CD4-positive, alpha-beta T cell (primary cell): ENCODE results near the gene SPA17. TPM values are rescaled to one million over a fixed set of nuclear protein-coding genes. Genes with fewer than 3 reads are reported as not detected.
A peak's percentile ranks its signal among the peaks of the same experiment; 100 is the strongest.

Experiments
- ATAC-seq: fragments of 200-7000 bp; cut with Tn5 transposase; one replicate; pipeline ENCODE4 v1.10.0; 2022; ENCODE audit warnings: mild to moderate bottlenecking; ENCODE audit not compliant: poor library complexity
- CTCF ChIA-PET: fragments of 350-600 bp; sonication (Branson Sonifier 250); formaldehyde crosslinking; loops from one replicate; lab custom pipeline; 2021; ENCODE audit warnings: antibody characterized with exemption, inconsistent platforms; lab: Charles Lee
- POLR2A ChIA-PET: fragments of 350-600 bp; sonication (Branson Sonifier 250); formaldehyde crosslinking; loops from one replicate; lab custom pipeline; 2021; ENCODE audit warnings: antibody characterized with exemption, inconsistent platforms; lab: Charles Lee
- DNase-seq, 14 experiments: peaks; one replicate each; pipeline ENCODE4 v3.0.0-alpha.2; 2013 to 2020; ENCODE audit warnings: mixed read lengths in 2 of 14
- H3K27ac ChIP-seq, 2 donors: one replicate each; pipeline versions ENCODE4 v1.5.1 to v1.7.0; 2013; ENCODE audit warnings: low read length in 2 of 2, low read depth in 1 of 2, mild to moderate bottlenecking in 1 of 2
- H3K27me3 ChIP-seq, 2 experiments: 1 replicate in 1 of 2; 2 replicates in 1 of 2; pipeline versions ENCODE4 v1.6.1 to v1.7.0; 2013; ENCODE audit warnings: low read length in 2 of 2, control low read depth in 1 of 2, mild to moderate bottlenecking in 1 of 2, moderate library complexity in 1 of 2; ENCODE audit not compliant: insufficient read depth in 2 of 2, control insufficient read depth in 1 of 2
- H3K36me3 ChIP-seq: one replicate; pipeline ENCODE4 v1.6.1; 2013; ENCODE audit warnings: low read length, control low read depth; ENCODE audit not compliant: insufficient read depth
- H3K4me1 ChIP-seq: one replicate; pipeline ENCODE4 v1.6.1; 2013; ENCODE audit warnings: low read length, control low read depth; ENCODE audit not compliant: insufficient read depth
- H3K4me3 ChIP-seq: one replicate; pipeline ENCODE4 v1.5.1; 2013; ENCODE audit warnings: mild to moderate bottlenecking, low read length, moderate library complexity
- H3K9me3 ChIP-seq, 2 experiments: 1 replicate in 1 of 2; 2 replicates in 1 of 2; pipeline versions ENCODE4 v1.6.1 to v1.7.0; 2013; ENCODE audit warnings: low read length in 2 of 2, mild to moderate bottlenecking in 2 of 2, control low read depth in 1 of 2, moderate library complexity in 1 of 2; ENCODE audit not compliant: control insufficient read depth in 1 of 2, insufficient read depth in 1 of 2
- H3K27ac Mint-ChIP-seq: one replicate; pipeline ENCODE4 v1.8.0; 2020; ENCODE audit warnings: mixed read lengths
- H3K27me3 Mint-ChIP-seq: one replicate; pipeline ENCODE4 v1.8.0; 2021; ENCODE audit warnings: mixed read lengths
- H3K36me3 Mint-ChIP-seq: one replicate; pipeline ENCODE4 v1.8.0; 2021; ENCODE audit warnings: low read depth, mixed read lengths
- H3K4me1 Mint-ChIP-seq: one replicate; pipeline ENCODE4 v1.8.0; 2021; ENCODE audit warnings: low read depth, mixed read lengths
- H3K4me3 Mint-ChIP-seq: one replicate; pipeline ENCODE4 v1.8.0; 2020; ENCODE audit warnings: mild to moderate bottlenecking, mixed read lengths
- H3K9me3 Mint-ChIP-seq: one replicate; pipeline ENCODE4 v1.8.0; 2020; ENCODE audit warnings: mixed read lengths
- CTCF ChIP-seq: fragments of 200-600 bp; IDR thresholded peaks from one replicate; pipeline ENCODE4 v1.8.0; 2022; ENCODE audit warnings: antibody characterized with exemption, mild to moderate bottlenecking
- intact Hi-C, 2 experiments: fragments of 100-400 bp; cut with DNase I in 1 of 2; cut with micrococcal nuclease in 1 of 2; formaldehyde crosslinking; loops; one replicate each; pipeline versions ENCODE4 v1.15.1 to v1.9.0; 2023 to 2025; cut with DNase I, micrococcal nuclease
- total RNA-seq, 174 experiments: library from RNA in 2 of 174; stranded (reverse) in 2 of 174; gene quantifications; one replicate each; pipeline ENCODE4 v1.2.3 and lab custom pipeline; 2021 to 2026

Gene SPA17
- total RNA-seq, 2 experiments from 2014 or later, result 0.16 TPM; not detected in 1

GRCh38 chr11:124739479-124740276, 66.0 kb downstream of the SPA17 start, which contains the start of gene NRGN:
Gene NRGN, plus strand, starts transcription at chr11:124739942. Its CDS starts 143 bp downstream, at chr11:124740085.
- peak; percentile 92 for ATAC-seq
- no peak for TF ChIP-seq CTCF
- Mint-ChIP-seq H3K27ac (no peak within 1 kb of the TSS), H3K4me1 (peaks cover 21% of the 10 kb centered on the region), H3K36me3 (no peaks in the 10 kb centered on the region), H3K4me3 (peak within 1 kb of the TSS; percentile 83), H3K9me3 (no peaks in the 10 kb centered on the region), H3K27me3 (peaks cover 7% of the 10 kb centered on the region)
- Histone ChIP-seq H3K36me3 (no peaks in the 10 kb centered on the region), H3K27me3 (peaks cover 0 to 6% of the 10 kb centered on the region in 2 experiments), H3K4me1 (peaks cover 16% of the 10 kb centered on the region), H3K27ac (no peak within 1 kb of the TSS), H3K9me3 (no peaks in the 10 kb centered on the region), H3K4me3 (peak within 1 kb of the TSS; percentile 64)
- DNase-seq, result peak; percentile 68 to 90 (median 80)
- intact Hi-C loops, result loop anchor here in 1 of 2 experiments (2.0 to 10.0 kb wide), 2 partner anchors 67 to 215 kb away; partner anchors contain the start of genes CCDC15, SIAE and SPA17
- CTCF ChIA-PET, result interaction anchor here (0.9 to 2.4 kb wide), 5 partner anchors 19 to 70 kb away, joined by 3 to 10 read pairs (median 6); partner anchors contain the start of genes SIAE and SPA17
- POLR2A ChIA-PET, result interaction anchor here (0.6 to 1.3 kb wide), 3 partner anchors 12 to 71 kb away, joined by 3 to 6 read pairs (median 5); partner anchors contain the start of gene VSIG2

GRCh38 chr11:124740277-124740882, 66.7 kb downstream of the SPA17 start:
- Histone ChIP-seq H3K27me3 (peaks cover 0 to 6% of the 10 kb centered on the region in 2 experiments), H3K9me3 (no peaks in the 10 kb centered on the region), H3K4me1 (peaks cover 19% of the 10 kb centered on the region), H3K4me3 (peak overlapping the region; percentile 64), H3K36me3 (no peaks in the 10 kb centered on the region), H3K27ac (no peak overlapping the region)
- Mint-ChIP-seq H3K9me3 (no peaks in the 10 kb centered on the region), H3K4me1 (peaks cover 21% of the 10 kb centered on the region), H3K27ac (no peak overlapping the region), H3K4me3 (peak overlapping the region; percentile 83), H3K36me3 (no peaks in the 10 kb centered on the region), H3K27me3 (peaks cover 7% of the 10 kb centered on the region)
- peak; percentile 62 for TF ChIP-seq CTCF
- ChIA-PET CTCF (interaction anchor here (0.7 to 2.4 kb wide), 5 partner anchors 14 to 70 kb away, joined by 3 to 10 read pairs (median 6); partner anchors contain the start of genes SIAE and SPA17), POLR2A (interaction anchor here (0.6 to 1.3 kb wide), 3 partner anchors 11 to 71 kb away, joined by 3 to 6 read pairs (median 5); partner anchors contain the start of gene VSIG2)
- intact Hi-C loops, result loop anchor here in 1 of 2 experiments (10.0 kb wide), 1 partner anchor 214 kb away; the partner anchor contains the start of gene CCDC15
- DNase-seq, result peak in 12 of 14 experiments; percentile 32 to 82 (median 44)
- ATAC-seq, result peak; percentile 58

- no peak for TF ChIP-seq CTCF
- H3K4me3 Mint-ChIP-seq, result no peak overlapping the region
- no peak for ATAC-seq
- no peaks in the 10 kb centered on the region for H3K9me3 ChIP-seq
- peaks cover 0 to 6% of the 10 kb centered on the region in 2 experiments for H3K27me3 ChIP-seq
- no peaks in the 10 kb centered on the region for H3K9me3 Mint-ChIP-seq
- DNase-seq, result no peak
- H3K27ac ChIP-seq, result no peak overlapping the region
- H3K36me3 ChIP-seq, result no peaks in the 10 kb centered on the region
- peaks cover 35% of the 10 kb centered on the region for H3K4me1 ChIP-seq
- ChIA-PET POLR2A (no interaction called here), CTCF (interaction anchor here (1.4 kb wide), 1 partner anchor 10 kb away, joined by 4 read pairs; the partner anchor contains the start of gene VSIG2)
- H3K27me3 Mint-ChIP-seq, result peaks cover 7% of the 10 kb centered on the region
- intact Hi-C loops, result loop anchor here in 1 of 2 experiments (10.0 kb wide), 1 partner anchor 212 kb away; the partner anchor contains the start of gene CCDC15
- H3K4me1 Mint-ChIP-seq, result peaks cover 26% of the 10 kb centered on the region
- no peak overlapping the region for H3K4me3 ChIP-seq
- H3K27ac Mint-ChIP-seq, result no peak overlapping the region
- H3K36me3 Mint-ChIP-seq, result peaks cover 5% of the 10 kb centered on the region
These were observed 68.9 kb downstream of the SPA17 start for GRCh38 chr11:124742555-124742954.
